IMR-90 (cell line): ENCODE measurements around the gene RIMBP2. TPM values are rescaled to one million over a fixed set of nuclear protein-coding genes. Genes with fewer than 3 reads are reported as not detected.

Experiments used
- ATAC-seq: fragments of 200-7000 bp; cut with Tn5 transposase; 2 replicates; pipeline ENCODE4 v1.9.1; 2020; ENCODE audit warnings: low read depth, mild to moderate bottlenecking, moderate library complexity
- BruUV-seq: library from RNA; stranded (reverse); fragments of 400-500 nt; replicated peaks from 2 replicates; lab custom pipeline; 2021; lab: Mats Ljungman, UMichigan
- CTCF ChIA-PET: fragments of 300-600 bp; formaldehyde crosslinking; extraction: SDS; loops from one replicate; lab custom pipeline; 2021; ENCODE audit warnings: antibody characterized with exemption; lab: Yijun Ruan, JAX
- POLR2A ChIA-PET: fragments of 300-600 bp; sonication (Branson Sonifier 250); formaldehyde crosslinking; loops from one replicate; lab custom pipeline; 2022; ENCODE audit warnings: antibody characterized with exemption; ENCODE audit not compliant: unreplicated experiment; lab: Charles Lee
- DNase-seq: peaks from one replicate; pipeline ENCODE4 v3.0.0; 2013
- H2AFZ ChIP-seq: replicated peaks from 2 replicates; pipeline ENCODE3; 2013; ENCODE audit warnings: low read length, mild to moderate bottlenecking; ENCODE audit not compliant: poor library complexity
- H2AK5ac ChIP-seq: 2 replicates; pipeline ENCODE4 v1.6.1; 2013; ENCODE audit warnings: low read depth, low read length, inconsistent platforms
- H2AK9ac ChIP-seq: replicated peaks from 2 replicates; pipeline ENCODE3; 2013; ENCODE audit warnings: mild to moderate bottlenecking, low read depth, low read length, moderate library complexity; ENCODE audit not compliant: poor library complexity
- H2BK120ac ChIP-seq: 2 replicates; pipeline ENCODE4 v1.6.1; 2013; ENCODE audit warnings: low read depth, low read length, inconsistent platforms
- H2BK15ac ChIP-seq: 3 replicates; pipeline ENCODE4 v1.6.1; 2013; ENCODE audit warnings: low read depth, low read length, inconsistent platforms
- H2BK20ac ChIP-seq: 2 replicates; pipeline ENCODE4 v1.6.1; 2013; ENCODE audit warnings: low read depth, mild to moderate bottlenecking, inconsistent platforms, low read length, moderate library complexity
- H2BK5ac ChIP-seq: 2 replicates; pipeline ENCODE4 v1.6.1; 2013; ENCODE audit warnings: mild to moderate bottlenecking, low read depth, low read length, inconsistent platforms; ENCODE audit not compliant: poor library complexity, severe bottlenecking
- H3K14ac ChIP-seq: replicated peaks from 2 replicates; pipeline ENCODE4 v1.6.1; 2013; ENCODE audit warnings: low read depth, low read length, inconsistent platforms
- H3K18ac ChIP-seq: 2 replicates; pipeline ENCODE4 v1.6.1; 2013; ENCODE audit warnings: low read depth, low read length, control low read depth
- H3K23ac ChIP-seq: 2 replicates; pipeline ENCODE4 v1.6.1; 2013; ENCODE audit warnings: low read depth, low read length, inconsistent platforms
- H3K27ac ChIP-seq: 2 replicates; pipeline ENCODE4 v1.5.1; 2013; ENCODE audit warnings: mild to moderate bottlenecking, control low read depth, low read length; ENCODE audit not compliant: insufficient read depth
- H3K27me3 ChIP-seq: 2 replicates; pipeline ENCODE4 v1.6.1; 2013; ENCODE audit warnings: low read length; ENCODE audit not compliant: control insufficient read depth, insufficient read depth
- H3K36me3 ChIP-seq: 2 replicates; pipeline ENCODE4 v1.6.1; 2013; ENCODE audit warnings: low read length, mixed read lengths; ENCODE audit not compliant: control insufficient read depth, insufficient read depth
- H3K4ac ChIP-seq: 2 replicates; pipeline ENCODE4 v1.6.1; 2013; ENCODE audit warnings: low read depth, low read length, inconsistent platforms
- H3K4me1 ChIP-seq: 2 replicates; pipeline ENCODE4 v1.6.1; 2013; ENCODE audit warnings: low read length, mixed read lengths; ENCODE audit not compliant: control insufficient read depth, insufficient read depth
- H3K4me2 ChIP-seq: 2 replicates; pipeline ENCODE4 v1.6.1; 2013; ENCODE audit warnings: low read depth, mild to moderate bottlenecking, control low read depth, low read length, moderate library complexity
- H3K4me3 ChIP-seq: 2 replicates; pipeline ENCODE4 v1.5.1; 2013; ENCODE audit warnings: low read depth, mild to moderate bottlenecking, control low read depth, low read length, moderate library complexity; ENCODE audit not compliant: insufficient read depth
- H3K56ac ChIP-seq: 2 replicates; pipeline ENCODE4 v1.6.1; 2013; ENCODE audit warnings: low read length, inconsistent platforms; ENCODE audit not compliant: insufficient read depth; ENCODE audit errors: extremely low read depth
- H3K79me1 ChIP-seq, 2 experiments: 2 replicates each; pipeline ENCODE4 v1.6.1; 2013; ENCODE audit warnings: low read length in 2 of 2, inconsistent platforms in 1 of 2, low read depth in 1 of 2
- H3K9ac ChIP-seq: 2 replicates; pipeline ENCODE4 v1.6.1; 2013; ENCODE audit warnings: low read depth, low read length, control low read depth
- H3K9me1 ChIP-seq: 2 replicates; pipeline ENCODE4 v1.6.1; 2013; ENCODE audit warnings: low read length, inconsistent platforms; ENCODE audit not compliant: insufficient read depth
- H3K9me3 ChIP-seq: 2 replicates; pipeline ENCODE4 v1.6.1; 2013; ENCODE audit warnings: low read length; ENCODE audit not compliant: control insufficient read depth, insufficient read depth
- H4K20me1 ChIP-seq: 2 replicates; pipeline ENCODE4 v1.6.1; 2013; ENCODE audit warnings: low read length, inconsistent platforms; ENCODE audit not compliant: insufficient read depth
- H4K5ac ChIP-seq: 2 replicates; pipeline ENCODE4 v1.6.1; 2013; ENCODE audit warnings: mild to moderate bottlenecking, low read depth, low read length, control low read depth
- H4K8ac ChIP-seq, 2 experiments: 2 replicates each; pipeline ENCODE4 v1.6.1; 2013; ENCODE audit warnings: low read depth in 2 of 2, low read length in 2 of 2, control low read depth in 1 of 2, inconsistent platforms in 1 of 2
- H4K91ac ChIP-seq: 2 replicates; pipeline ENCODE4 v1.6.1; 2013; ENCODE audit warnings: low read depth, low read length, inconsistent platforms; ENCODE audit not compliant: insufficient read depth
- FOS ChIP-seq: fragments of 150-350 bp; IDR thresholded peaks from 2 replicates; pipeline ENCODE4 v1.6.1; 2016; ENCODE audit warnings: low read depth, low read length
- MAFK ChIP-seq: IDR thresholded peaks from 2 replicates; pipeline ENCODE4 v1.6.1; 2012; ENCODE audit warnings: low read depth, low read length, improper control_type of control experiment
- MXI1 ChIP-seq: IDR thresholded peaks from 2 replicates; pipeline ENCODE4 v1.6.1; 2012; ENCODE audit warnings: low read depth, mild to moderate bottlenecking, low read length, moderate library complexity, borderline replicate concordance
- WGBS, 2 experiments: methylation state at CpG; one replicate each; pipeline versions ENCODE4 v1.1.5 to v1.1.7; 2013; ENCODE audit warnings: missing lambda C conversion rate in 2 of 2; ENCODE audit not compliant: insufficient read length in 1 of 2; ENCODE audit errors: extremely low coverage in 2 of 2; 5-methylcytosine and 5-hydroxymethylcytosine counted together
- dilution Hi-C: fragments of 300-500 bp; cut with HindIII; formaldehyde crosslinking; loops from one replicate; pipeline ENCODE4 v1.14.3; 2018; ENCODE audit warnings: low sequenced_read_pairs; ENCODE audit not compliant: unreplicated experiment
- in situ Hi-C: fragments of 300-500 bp; cut with MboI; formaldehyde crosslinking; loops from 3 replicates; pipeline ENCODE4 v1.14.3; 2019; ENCODE audit warnings: low sequenced_read_pairs, inconsistent platforms, mixed read lengths
- intact Hi-C: fragments of 100-400 bp; cut with micrococcal nuclease; formaldehyde crosslinking; loops from 2 replicates; pipeline ENCODE4 v1.10.0; 2022
- polyA plus RNA-seq, 3 experiments: library from polyadenylated mRNA; depleted of rRNA; stranded (reverse); fragments of >200 nt; gene quantifications; 2 replicates each; pipeline ENCODE4 v1.2.3, GENCODE V29; 2012; ENCODE audit warnings: low replicate concordance in 1 of 3
- total RNA-seq: library from RNA; depleted of rRNA; stranded (reverse); fragments of >200 nt; gene quantifications from 2 replicates; pipeline ENCODE4 v1.2.3, GENCODE V29; 2012

RIMBP2 gene
- total and polyA plus RNA-seq, 2 of the 4 experiments (the other 2 are of a cell fraction) = not detected

DNA sequence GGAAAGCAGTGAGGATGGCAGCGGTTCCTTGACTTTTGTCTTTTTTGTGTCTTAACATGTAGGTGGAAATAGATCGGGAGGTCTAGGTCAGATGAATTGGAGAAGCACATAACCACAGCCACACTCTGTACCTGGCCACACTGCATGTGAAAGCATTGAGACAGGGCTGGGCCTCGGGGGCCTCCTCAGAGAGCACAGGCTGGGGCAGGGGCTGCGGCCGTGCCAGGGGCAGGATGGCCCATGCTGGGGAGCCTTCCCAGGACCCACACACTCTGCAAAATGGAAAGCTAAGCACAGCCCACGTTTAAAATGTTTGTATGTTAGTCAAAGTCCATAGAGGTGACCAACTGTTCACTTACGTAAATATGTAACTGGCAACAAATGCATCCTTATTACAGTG lies 301.7 kb downstream of the RIMBP2 start:
- POLR2A ChIA-PET = no interaction called here
- Histone ChIP-seq H2BK15ac (no peak overlapping the region), H2BK5ac (no peak overlapping the region), H3K4me2 (no peak overlapping the region), H4K20me1 (no peaks in the 10 kb centered on the region), H4K8ac (no peak overlapping the region), H3K14ac (no peak overlapping the region), H3K56ac (no peak overlapping the region), H2AK5ac (no peak overlapping the region), H3K9me3 (peaks cover 27% of the 10 kb centered on the region), H3K23ac (no peak overlapping the region), H4K5ac (no peak overlapping the region), H3K4me1 (no peaks in the 10 kb centered on the region), H3K79me1 (no peaks in the 10 kb centered on the region), H3K27me3 (no peaks in the 10 kb centered on the region), H2BK120ac (no peak overlapping the region), H4K91ac (no peak overlapping the region), H2AFZ (no peak overlapping the region), H3K4me3 (no peak overlapping the region), H3K4ac (no peak overlapping the region), H2BK20ac (no peak overlapping the region), H3K9me1 (no peaks in the 10 kb centered on the region), H3K36me3 (no peaks in the 10 kb centered on the region), H2AK9ac (no peak overlapping the region), H3K27ac (no peak overlapping the region), H3K9ac (no peak overlapping the region), H3K18ac (no peak overlapping the region)
- no peak for ATAC-seq
- in situ Hi-C loops (no loop called here), intact Hi-C loops (no loop called here), dilution Hi-C loops (no loop called here)
- BruUV-seq = no TSS peak
- WGBS, 2 experiments = 20% methylated on average over 1 of the region's 7 CpGs; no CpG with 5 or more reads in 1 of the 2 experiments
- TF ChIP-seq MXI1 (no peak), FOS (no peak), MAFK (no peak)
- DNase-seq = no peak
- CTCF ChIA-PET = no interaction called here
